Effector memory CD8-positive, alpha-beta T cell (primary cell): ENCODE measurements around the gene CACNA2D2.

Experiments
- ATAC-seq: fragments of 150-1000 bp; cut with Tn5 transposase; replicated peaks from 2 replicates; pipeline ENCODE4 v1.10.0; 2021; ENCODE audit warnings: mild to moderate bottlenecking, moderate library complexity
- DNase-seq, 3 experiments: peaks; one replicate each; pipeline ENCODE4 v3.0.0; 2021
- H3K27ac Mint-ChIP-seq, 2 donors: one replicate each; pipeline ENCODE4 v1.8.0; 2022; ENCODE audit warnings: mild to moderate bottlenecking in 2 of 2, mixed read lengths in 2 of 2, moderate library complexity in 2 of 2
- H3K27me3 Mint-ChIP-seq, 2 donors: one replicate each; pipeline ENCODE4 v1.8.0; 2022; ENCODE audit warnings: mixed read lengths in 2 of 2
- H3K36me3 Mint-ChIP-seq: one replicate; pipeline ENCODE4 v1.8.0; 2022; ENCODE audit warnings: mild to moderate bottlenecking, moderate library complexity, mixed read lengths; ENCODE audit not compliant: insufficient read depth
- H3K4me1 Mint-ChIP-seq, 2 donors: one replicate each; pipeline ENCODE4 v1.8.0; 2022; ENCODE audit warnings: low read depth in 2 of 2, mixed read lengths in 2 of 2
- H3K4me3 Mint-ChIP-seq, 2 donors: one replicate each; pipeline ENCODE4 v1.8.0; 2022; ENCODE audit warnings: mild to moderate bottlenecking in 2 of 2, mixed read lengths in 2 of 2, moderate library complexity in 2 of 2
- H3K9me3 Mint-ChIP-seq, 2 donors: one replicate each; pipeline ENCODE4 v1.8.0; 2022; ENCODE audit warnings: mixed read lengths in 2 of 2

CACNA2D2 gene

GRCh38 chr3:50480471-50480870, 23.0 kb downstream of the CACNA2D2 start:
- Mint-ChIP-seq H3K27ac (peak overlapping the region; percentile 91), H3K36me3 (peaks cover 23% of the 10 kb centered on the region), H3K4me1 (peaks cover 48 to 58% of the 10 kb centered on the region in 2 donors), H3K4me3 (peak overlapping the region; percentile 53 to 63), H3K27me3 (no peaks in the 10 kb centered on the region), H3K9me3 (no peaks in the 10 kb centered on the region)
- DNase-seq = no peak
- peak; percentile 36 for ATAC-seq

GRCh38 chr3:50479523-50479922, 23.9 kb downstream of the CACNA2D2 start:
- Mint-ChIP-seq H3K36me3 (peaks cover 21% of the 10 kb centered on the region), H3K27ac (peak overlapping the region; percentile 91), H3K4me1 (peaks cover 52 to 63% of the 10 kb centered on the region in 2 donors)

GRCh38 chr3:50478671-50479260, 24.7 kb downstream of the CACNA2D2 start:
- DNase-seq (no peak), ATAC-seq (no peak)
- Mint-ChIP-seq H3K36me3 (peaks cover 20% of the 10 kb centered on the region), H3K4me1 (peaks cover 53 to 64% of the 10 kb centered on the region in 2 donors), H3K4me3 (no peak overlapping the region), H3K9me3 (no peaks in the 10 kb centered on the region), H3K27ac (peak overlapping the region; percentile 64 to 91), H3K27me3 (no peaks in the 10 kb centered on the region)

More at GRCh38 chr3:50479523-50479922, 23.9 kb downstream of the CACNA2D2 start:
- H3K27me3 Mint-ChIP-seq = no peaks in the 10 kb centered on the region
- H3K9me3 Mint-ChIP-seq = no peaks in the 10 kb centered on the region
- ATAC-seq = no peak
- DNase-seq = no peak
- H3K4me3 Mint-ChIP-seq = no peak overlapping the region

GRCh38 chr3:50478051-50478450, 25.4 kb downstream of the CACNA2D2 start:
- no peak for DNase-seq
- peaks cover 23% of the 10 kb centered on the region for H3K36me3 Mint-ChIP-seq
- peak overlapping the region in 1 of 2 donors; percentile 91 for H3K27ac Mint-ChIP-seq
- H3K4me1 Mint-ChIP-seq = peaks cover 60 to 68% of the 10 kb centered on the region in 2 donors
- H3K4me3 Mint-ChIP-seq = no peak overlapping the region
- H3K27me3 Mint-ChIP-seq = no peaks in the 10 kb centered on the region
- ATAC-seq = no peak
- H3K9me3 Mint-ChIP-seq = no peaks in the 10 kb centered on the region

- Mint-ChIP-seq H3K36me3 (peaks cover 29% of the 10 kb centered on the region), H3K4me3 (no peak overlapping the region), H3K27me3 (no peaks in the 10 kb centered on the region), H3K27ac (peak overlapping the region; percentile 60 to 94), H3K4me1 (peaks cover 48 to 62% of the 10 kb centered on the region in 2 donors), H3K9me3 (no peaks in the 10 kb centered on the region)
- DNase-seq = no peak
- no peak for ATAC-seq
These were observed 28.1 kb downstream of the CACNA2D2 start for GRCh38 chr3:50475348-50475747.

GRCh38 chr3:50474717-50475116, 28.7 kb downstream of the CACNA2D2 start:
- peaks cover 31% of the 10 kb centered on the region for H3K36me3 Mint-ChIP-seq
- no peak overlapping the region for H3K4me3 Mint-ChIP-seq
- ATAC-seq (no peak), DNase-seq (no peak)
- no peaks in the 10 kb centered on the region for H3K27me3 Mint-ChIP-seq
- no peaks in the 10 kb centered on the region for H3K9me3 Mint-ChIP-seq
- H3K4me1 Mint-ChIP-seq = peaks cover 46 to 64% of the 10 kb centered on the region in 2 donors
- peak overlapping the region; percentile 60 to 94 for H3K27ac Mint-ChIP-seq

GRCh38 chr3:50473768-50474167, 29.7 kb downstream of the CACNA2D2 start:
- peaks cover 32% of the 10 kb centered on the region for H3K36me3 Mint-ChIP-seq

GRCh38 chr3:50472958-50473357, 30.5 kb downstream of the CACNA2D2 start:
- no peaks in the 10 kb centered on the region for H3K9me3 Mint-ChIP-seq
- DNase-seq (peak; percentile 51 to 74 (median 70)), ATAC-seq (peak; percentile 93)
- H3K36me3 Mint-ChIP-seq = peaks cover 32% of the 10 kb centered on the region
- peaks cover 43 to 59% of the 10 kb centered on the region in 2 donors for H3K4me1 Mint-ChIP-seq
- H3K27me3 Mint-ChIP-seq = no peaks in the 10 kb centered on the region
- peak overlapping the region; percentile 56 to 80 for H3K4me3 Mint-ChIP-seq
- peak overlapping the region; percentile 22 to 94 for H3K27ac Mint-ChIP-seq

More at GRCh38 chr3:50473768-50474167, 29.7 kb downstream of the CACNA2D2 start:
- Mint-ChIP-seq H3K4me1 (peaks cover 43 to 60% of the 10 kb centered on the region in 2 donors), H3K27me3 (no peaks in the 10 kb centered on the region), H3K9me3 (no peaks in the 10 kb centered on the region), H3K4me3 (peak overlapping the region; percentile 56 to 80), H3K27ac (peak overlapping the region; percentile 22 to 94)
- ATAC-seq = peak; percentile 11
- DNase-seq = peak in 2 of 3 experiments; percentile 11 to 26

- DNase-seq (no peak), ATAC-seq (no peak)
- Mint-ChIP-seq H3K27ac (peak overlapping the region in 1 of 2 donors; percentile 83), H3K36me3 (peaks cover 30% of the 10 kb centered on the region), H3K9me3 (no peaks in the 10 kb centered on the region), H3K4me3 (no peak overlapping the region), H3K4me1 (peaks cover 50 to 62% of the 10 kb centered on the region in 2 donors), H3K27me3 (no peaks in the 10 kb centered on the region)
These were observed 32.8 kb downstream of the CACNA2D2 start for GRCh38 chr3:50470658-50471057.

- H3K4me3 Mint-ChIP-seq = no peak overlapping the region
- ATAC-seq (no peak), DNase-seq (no peak)
- H3K9me3 Mint-ChIP-seq = no peaks in the 10 kb centered on the region
- peak overlapping the region; percentile 18 to 62 for H3K27ac Mint-ChIP-seq
- H3K27me3 Mint-ChIP-seq = no peaks in the 10 kb centered on the region
- peaks cover 15% of the 10 kb centered on the region for H3K36me3 Mint-ChIP-seq
- H3K4me1 Mint-ChIP-seq = peaks cover 35 to 50% of the 10 kb centered on the region in 2 donors
These were observed 35.5 kb downstream of the CACNA2D2 start for GRCh38 chr3:50467919-50468318.

- peaks cover 31 to 41% of the 10 kb centered on the region in 2 donors for H3K4me1 Mint-ChIP-seq
- peak overlapping the region in 1 of 2 donors; percentile 25 for H3K4me3 Mint-ChIP-seq
These were observed 37.3 kb downstream of the CACNA2D2 start for GRCh38 chr3:50466177-50466576.

GRCh38 chr3:50464569-50464968, 38.9 kb downstream of the CACNA2D2 start:
- Mint-ChIP-seq H3K4me1 (peaks cover 31 to 36% of the 10 kb centered on the region in 2 donors), H3K27ac (peak overlapping the region; percentile 10 to 18), H3K27me3 (no peaks in the 10 kb centered on the region), H3K9me3 (no peaks in the 10 kb centered on the region), H3K4me3 (no peak overlapping the region), H3K36me3 (peaks cover 3% of the 10 kb centered on the region)
- DNase-seq (no peak), ATAC-seq (no peak)

More at GRCh38 chr3:50466177-50466576, 37.3 kb downstream of the CACNA2D2 start:
- H3K36me3 Mint-ChIP-seq = peaks cover 7% of the 10 kb centered on the region
- H3K27me3 Mint-ChIP-seq = no peaks in the 10 kb centered on the region
- no peaks in the 10 kb centered on the region for H3K9me3 Mint-ChIP-seq
- ATAC-seq (peak; percentile 92), DNase-seq (peak; percentile 20 to 46 (median 30))
- H3K27ac Mint-ChIP-seq = peak overlapping the region; percentile 18 to 54

GRCh38 chr3:50459785-50460184, 43.6 kb downstream of the CACNA2D2 start:
- Mint-ChIP-seq H3K27me3 (no peaks in the 10 kb centered on the region), H3K4me3 (no peak overlapping the region), H3K9me3 (no peaks in the 10 kb centered on the region)

GRCh38 chr3:50457988-50458387, 45.4 kb downstream of the CACNA2D2 start:
- H3K9me3 Mint-ChIP-seq = no peaks in the 10 kb centered on the region
- ATAC-seq (no peak), DNase-seq (no peak)
- H3K36me3 Mint-ChIP-seq = peaks cover 5% of the 10 kb centered on the region
- H3K4me1 Mint-ChIP-seq = peaks cover 15 to 17% of the 10 kb centered on the region in 2 donors
- no peak overlapping the region for H3K4me3 Mint-ChIP-seq
- H3K27ac Mint-ChIP-seq = no peak overlapping the region
- H3K27me3 Mint-ChIP-seq = no peaks in the 10 kb centered on the region

More at GRCh38 chr3:50459785-50460184, 43.6 kb downstream of the CACNA2D2 start:
- Mint-ChIP-seq H3K27ac (no peak overlapping the region), H3K4me1 (peaks cover 15 to 17% of the 10 kb centered on the region in 2 donors), H3K36me3 (peaks cover 2% of the 10 kb centered on the region)
- no peak for DNase-seq
- no peak for ATAC-seq
